ENCODE measurements around the gene SEMA7A.

Gene SEMA7A

DNA sequence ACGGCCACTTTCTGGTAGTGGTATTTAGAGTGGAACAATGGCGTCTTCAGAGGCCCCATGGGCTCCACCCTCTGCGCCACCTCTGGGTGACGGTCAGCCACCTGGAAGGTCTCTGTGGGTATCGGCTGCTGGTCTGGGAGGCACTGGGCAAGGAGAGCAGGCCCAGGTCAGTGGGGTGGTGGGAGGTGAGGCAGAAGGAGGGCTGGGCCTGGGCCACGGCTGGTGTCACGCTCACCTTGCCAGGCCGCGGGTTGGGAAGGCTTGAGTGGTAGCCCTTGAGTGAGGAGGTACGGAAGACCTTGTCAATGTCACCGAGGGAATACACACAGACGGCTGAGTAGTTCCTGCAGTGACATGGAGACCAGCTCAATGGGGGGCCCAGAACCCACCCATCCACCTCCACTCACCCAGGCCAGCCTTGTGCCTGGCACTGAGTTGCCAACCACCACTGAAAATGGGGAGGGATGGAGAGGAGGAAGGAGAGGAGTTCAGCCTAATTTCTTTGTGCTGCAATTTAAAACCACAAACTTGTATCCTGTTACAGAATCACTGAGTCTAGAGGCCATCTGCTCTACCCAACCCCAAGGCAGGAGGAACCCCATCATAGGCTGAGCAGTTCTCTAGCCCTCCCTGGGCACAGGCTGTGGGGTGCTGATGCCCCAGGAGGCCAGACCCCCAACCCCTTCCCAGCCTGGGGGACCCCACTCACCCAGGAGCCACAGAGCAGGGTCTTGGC, 19.0 kb downstream of the SEMA7A start:
- no peak for DNase-seq

DNA sequence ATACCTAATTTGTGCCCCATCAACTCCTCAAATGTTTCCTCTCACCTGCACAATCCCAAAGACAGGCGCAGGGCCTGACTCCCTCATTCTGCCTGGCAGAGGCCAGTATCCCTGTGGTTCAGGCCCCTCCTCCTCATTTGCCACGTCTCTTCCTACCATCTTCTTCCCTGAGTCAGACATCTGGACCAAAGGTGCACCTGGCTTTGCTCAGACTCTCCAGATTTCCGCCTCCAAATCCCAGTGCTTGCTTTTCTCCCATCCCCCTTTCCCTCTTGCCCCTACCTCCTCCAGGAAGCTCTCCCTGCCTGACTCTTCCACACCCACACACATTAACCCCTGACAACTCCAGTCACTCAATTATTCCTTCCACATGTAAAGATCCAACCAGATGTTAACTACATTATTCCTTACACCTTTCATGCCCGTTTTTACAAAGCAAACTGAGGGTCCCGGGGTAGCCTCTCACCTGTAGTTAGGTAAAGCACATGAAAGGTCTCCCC, 19.6 kb downstream of the SEMA7A start:
- DNase-seq: no peak

DNA sequence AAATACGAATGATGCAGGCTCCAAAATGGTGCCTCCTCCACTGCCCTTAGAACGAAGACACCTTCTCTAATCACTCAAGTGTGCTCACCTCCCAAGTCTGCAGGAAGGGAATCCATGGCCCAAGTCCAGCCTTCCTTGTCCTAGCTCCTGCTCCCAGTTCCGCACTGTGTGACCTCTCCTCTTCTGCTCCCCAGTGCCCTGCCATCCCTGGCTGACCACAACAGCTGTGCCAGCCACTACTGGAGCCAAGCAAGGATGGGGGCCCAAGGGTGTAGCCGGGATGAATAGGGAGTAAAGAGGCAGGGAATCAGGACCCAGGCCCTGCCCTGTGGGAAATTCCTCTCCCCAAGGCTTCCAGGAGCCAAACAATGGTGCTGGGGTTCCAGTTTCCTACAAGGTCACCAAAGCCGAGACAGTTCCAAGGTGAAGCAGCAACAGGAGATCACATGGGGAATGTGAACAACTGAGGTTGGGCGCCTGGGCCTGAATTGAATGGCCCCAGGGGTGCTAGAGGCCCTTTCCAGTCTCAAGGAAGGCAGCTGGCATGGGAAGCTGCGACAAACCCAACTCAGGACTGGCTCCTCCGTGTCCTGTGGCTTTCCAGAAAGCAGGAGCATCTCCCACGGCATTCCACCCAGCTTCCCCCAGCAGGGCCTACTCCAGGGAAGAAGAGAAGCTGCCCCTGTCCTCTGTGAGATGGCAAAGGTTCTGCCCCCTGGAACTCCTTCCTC, 20.2 kb downstream of the SEMA7A start:
- no peak for DNase-seq

DNA sequence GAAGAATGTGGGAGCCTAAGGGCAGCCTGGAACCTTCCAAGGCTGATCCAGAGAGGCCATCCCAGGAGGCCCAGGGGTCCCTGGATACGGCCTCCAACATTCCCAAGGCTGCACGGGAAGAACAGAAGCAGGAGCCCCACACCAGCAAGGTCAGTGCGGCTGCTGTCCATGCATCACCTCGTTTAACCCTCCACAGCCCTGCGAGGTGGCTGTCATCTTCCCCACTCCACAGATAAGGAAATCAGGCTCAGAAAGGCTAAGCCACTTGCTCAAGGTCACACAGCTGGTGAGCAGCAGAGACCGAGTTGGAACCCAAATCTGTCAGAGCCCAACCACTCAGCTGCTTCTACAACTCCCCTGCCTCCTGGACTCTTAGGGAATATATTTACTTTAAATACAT, 21.6 kb downstream of the SEMA7A start:
- no peak for DNase-seq

DNA sequence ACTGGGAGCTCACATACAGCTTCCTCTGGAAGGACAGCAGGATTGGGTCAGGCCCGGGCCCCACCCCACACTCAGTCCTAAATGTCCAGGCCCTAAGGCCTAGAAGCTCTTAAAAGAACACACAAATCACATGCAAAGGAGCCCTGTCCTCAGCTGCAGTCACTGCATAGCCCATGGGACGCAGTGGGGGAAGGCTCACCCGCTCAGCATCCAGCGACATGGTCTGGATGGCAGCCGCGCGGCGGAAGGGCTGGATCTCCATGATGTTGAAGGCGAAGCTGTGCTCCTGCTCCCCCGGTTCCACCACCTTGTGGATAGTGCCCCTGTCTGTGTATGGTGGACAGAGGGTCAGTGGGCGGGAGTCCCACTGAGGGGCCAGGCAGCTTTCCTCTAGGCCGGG, 22.1 kb downstream of the SEMA7A start:
- no peak for DNase-seq

DNA sequence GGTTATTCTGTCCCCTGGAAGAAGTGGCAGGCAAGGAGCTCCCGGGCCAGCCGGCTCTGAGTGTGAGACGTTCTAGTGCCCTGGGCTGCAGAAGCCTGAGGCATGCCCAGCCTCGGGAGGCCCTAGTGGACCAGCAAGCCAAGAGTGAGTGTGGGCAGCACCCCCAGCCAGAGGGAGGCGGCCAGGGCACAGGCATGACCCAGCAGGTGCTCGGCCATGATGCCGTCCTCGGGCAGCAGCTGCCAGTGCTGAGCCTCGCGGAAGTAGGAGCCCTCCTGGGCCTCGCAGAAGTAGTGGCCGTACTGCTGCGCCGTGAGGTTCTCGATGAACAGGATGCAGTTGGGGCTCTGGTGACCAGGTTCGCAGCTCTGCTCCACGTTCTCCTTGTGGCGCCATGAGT, 23.3 kb downstream of the SEMA7A start:
- DNase-seq: no peak

DNA sequence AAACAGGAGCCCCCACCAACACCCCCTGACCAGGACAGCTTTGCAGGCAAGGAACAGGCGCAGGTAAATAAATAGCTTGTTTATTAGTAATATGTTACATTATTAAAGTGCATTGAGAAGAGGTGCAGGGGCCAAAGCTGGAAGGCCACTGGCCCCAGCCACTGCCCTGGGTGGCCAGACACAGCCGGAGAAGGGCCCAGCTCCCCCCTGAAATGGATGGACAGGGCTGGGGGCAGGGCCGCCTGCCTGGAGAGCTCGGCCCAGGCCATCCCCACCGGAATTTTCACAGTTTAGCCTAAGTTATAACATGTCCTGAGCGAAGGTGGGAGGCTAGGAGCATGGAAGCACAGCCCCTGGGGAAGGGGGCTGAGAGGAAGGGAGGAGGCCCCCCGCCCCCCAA, 24.5 kb downstream of the SEMA7A start:
- no peak for DNase-seq

DNA sequence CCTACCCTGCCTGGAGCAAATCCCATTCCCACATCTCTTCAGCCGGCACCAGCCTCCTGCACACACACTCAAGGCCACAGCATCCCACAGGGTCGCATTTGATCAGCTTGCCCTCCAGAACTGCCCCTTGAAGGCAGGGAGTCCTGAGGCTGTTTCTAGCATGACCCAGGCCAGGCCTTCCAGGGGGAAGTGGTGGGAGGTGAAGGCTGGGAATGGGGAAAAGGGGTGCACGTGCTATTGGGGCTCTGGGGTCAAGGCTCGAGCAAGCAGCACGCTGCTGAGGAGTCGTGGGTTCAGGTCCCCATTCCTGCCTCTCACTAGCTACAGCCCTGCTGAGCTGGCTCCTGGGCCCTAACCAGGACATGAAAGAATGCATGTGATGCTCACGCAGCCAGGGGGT, 24.9 kb downstream of the SEMA7A start:
- DNase-seq: no peak

DNA sequence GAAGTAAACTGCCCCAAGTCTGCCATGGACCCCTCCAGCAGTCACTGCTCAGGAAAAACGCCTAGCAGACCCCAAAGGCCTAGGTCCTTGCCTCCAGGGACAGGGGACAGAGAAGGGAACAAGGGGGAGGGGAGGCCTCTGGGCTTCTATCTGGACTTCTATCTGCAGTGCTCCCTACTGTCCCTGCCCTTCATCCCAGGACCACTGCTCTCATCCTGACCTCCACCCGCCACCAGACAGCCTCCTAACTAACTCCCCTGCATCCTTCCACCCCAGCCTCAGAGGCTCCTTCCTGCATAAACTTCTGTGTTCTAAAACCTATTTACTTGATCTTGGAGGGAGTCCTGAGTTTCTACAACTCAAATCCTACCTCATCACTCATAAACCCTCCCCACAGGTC, 25.4 kb downstream of the SEMA7A start:
- no peak for DNase-seq

DNA sequence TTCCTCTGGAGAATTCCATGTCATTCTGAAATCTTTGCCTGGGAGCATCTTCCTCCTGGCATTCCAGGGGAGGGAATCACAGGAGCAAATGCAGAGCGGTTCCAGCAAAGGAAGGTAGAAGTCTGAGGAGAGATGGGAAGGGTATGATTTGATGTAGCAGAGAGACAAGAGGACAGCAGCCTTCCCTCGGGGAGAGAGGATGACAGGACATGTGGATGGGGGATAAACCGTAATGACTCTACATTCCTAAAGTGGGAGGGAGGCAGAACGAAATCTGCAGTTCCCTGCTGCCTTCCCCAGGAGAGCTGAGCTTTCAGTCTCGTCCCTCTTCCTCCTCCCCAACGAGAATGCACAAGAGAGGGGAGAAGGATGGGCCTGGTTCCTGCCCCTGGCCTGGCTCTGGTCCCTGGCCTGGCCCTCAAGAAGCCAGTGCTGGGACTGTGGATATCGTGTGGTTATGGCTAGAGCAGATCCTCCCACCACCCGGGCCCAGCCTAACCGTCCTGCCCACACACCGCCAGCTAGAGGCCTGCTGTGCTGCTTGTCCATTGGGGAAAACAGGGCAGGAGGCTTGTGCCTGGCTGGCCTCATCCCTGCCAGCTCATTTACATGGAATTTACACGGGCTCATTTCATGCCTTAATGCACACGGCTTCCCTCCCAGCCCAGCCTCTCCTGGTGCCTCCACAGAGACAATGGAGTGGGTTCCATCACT, 26.6 kb downstream of the SEMA7A start:
- DNase-seq: no peak

DNA sequence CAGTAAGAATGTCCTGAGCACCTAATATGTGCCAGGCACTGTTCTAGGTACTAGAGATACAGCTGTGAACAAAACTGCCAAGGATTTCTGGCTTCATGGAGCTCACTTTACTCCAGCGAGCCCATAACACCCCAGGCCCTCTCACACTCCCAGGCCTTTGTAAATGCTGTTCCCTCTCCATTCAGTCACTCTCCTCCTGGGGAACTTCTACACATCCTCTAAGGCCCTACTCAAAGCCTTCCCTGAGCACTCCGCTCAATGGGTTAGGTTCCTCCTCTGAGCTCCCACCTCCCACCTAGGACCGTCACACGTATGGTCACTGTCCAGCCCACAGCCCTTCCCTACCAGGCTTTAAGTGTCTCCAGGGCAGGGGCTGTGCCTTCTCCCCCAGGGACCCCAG, 27.2 kb downstream of the SEMA7A start:
- no peak for DNase-seq

DNA sequence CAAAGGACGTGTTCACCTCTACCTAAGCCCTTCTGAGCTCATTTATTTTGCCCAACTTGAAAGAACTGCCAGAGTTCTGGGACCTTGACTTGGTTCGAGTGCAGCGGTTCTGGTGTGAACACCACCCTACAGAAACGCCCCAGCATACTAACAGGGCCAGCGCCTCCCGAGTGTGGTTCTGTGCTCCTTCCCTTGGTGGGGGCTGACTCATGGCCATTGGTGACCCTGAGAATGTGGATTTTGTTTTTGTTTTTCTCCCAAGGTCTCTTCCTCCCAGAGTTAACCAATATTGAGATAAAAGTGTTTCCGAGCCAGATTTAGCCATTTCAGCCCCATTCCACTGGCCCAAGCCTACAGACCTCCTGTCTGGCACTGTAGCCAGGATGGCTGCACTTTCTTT, 27.9 kb downstream of the SEMA7A start:
- DNase-seq: no peak

DNA sequence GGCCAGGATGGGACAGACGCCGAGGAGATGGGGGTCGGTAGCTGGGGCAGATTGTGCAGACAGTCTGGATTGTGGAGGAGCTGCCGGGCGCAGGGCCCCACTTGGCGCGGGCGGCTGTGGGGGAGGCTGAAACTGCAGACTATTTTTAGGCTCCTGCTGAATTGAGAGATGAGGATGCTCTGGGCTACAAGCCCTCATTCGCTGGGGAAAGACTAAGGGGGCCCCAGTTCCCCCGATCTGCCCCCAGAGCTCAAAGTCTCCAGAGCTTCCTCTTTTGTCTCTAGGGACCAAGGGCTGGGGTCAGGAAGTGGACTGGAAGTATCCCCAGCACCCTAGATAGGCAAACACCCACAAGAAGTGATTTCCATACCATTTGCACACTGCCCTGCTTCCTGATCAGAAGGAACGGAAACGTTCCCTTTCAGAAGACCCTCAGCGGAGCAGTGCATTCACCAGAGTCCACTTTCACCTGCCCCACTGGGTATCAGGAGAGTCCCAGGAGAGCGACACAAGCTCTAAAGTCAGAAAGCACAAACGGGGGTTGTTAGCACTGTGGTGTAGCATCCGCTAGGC, 29.7 kb downstream of the SEMA7A start:
- DNase-seq: no peak

DNA sequence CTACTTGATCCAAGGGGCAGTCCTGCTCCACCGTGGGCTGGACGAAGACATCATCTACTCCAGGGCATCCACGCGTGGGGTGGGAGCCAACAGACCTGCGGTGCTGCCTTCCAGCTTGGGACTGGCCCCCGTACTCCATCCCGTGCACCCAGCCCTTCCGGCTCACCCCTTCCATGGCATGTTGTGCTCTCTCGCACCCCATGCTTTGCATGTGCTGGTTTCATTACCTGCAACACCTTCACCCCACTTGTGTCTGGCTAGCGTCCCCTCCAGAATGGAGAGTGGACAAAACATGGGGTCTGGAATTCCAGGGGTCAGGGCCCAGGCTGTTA, 30.2 kb downstream of the SEMA7A start:
- no peak for DNase-seq

DNA sequence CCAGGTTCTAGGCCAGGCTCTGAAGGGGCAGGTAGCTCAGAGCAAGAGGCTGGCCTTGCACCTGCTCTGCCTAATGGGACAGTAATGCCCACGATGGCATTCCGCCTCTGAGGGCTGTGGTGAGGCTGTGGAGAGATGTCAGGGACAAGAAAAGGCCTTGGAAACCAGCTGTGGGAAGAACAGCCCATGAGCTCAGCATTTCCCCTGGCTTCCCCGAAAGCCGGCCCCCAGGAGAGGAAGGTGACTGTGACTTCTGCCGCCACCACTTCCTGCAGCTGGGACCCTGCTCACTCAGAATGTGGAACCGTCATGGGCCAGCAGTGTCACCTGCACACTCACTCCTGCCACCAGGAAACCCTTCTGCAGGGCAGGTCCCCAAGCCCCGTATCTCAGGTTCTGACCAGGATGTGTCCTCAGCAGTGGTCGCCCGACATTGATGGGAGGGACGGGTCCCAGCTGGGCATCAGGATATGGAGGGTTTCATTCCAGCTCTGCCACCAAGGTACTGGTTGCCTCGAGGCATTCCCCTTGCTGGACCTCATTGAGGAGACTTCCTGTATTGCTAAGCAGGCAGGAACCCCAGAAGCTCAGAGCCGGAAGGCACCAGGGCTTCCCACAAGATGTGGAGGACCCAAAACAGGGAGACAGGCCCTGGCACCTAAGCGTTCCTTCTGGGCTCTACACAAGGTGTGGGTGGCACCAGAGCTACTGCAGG, 30.7 kb downstream of the SEMA7A start:
- DNase-seq: no peak

DNA sequence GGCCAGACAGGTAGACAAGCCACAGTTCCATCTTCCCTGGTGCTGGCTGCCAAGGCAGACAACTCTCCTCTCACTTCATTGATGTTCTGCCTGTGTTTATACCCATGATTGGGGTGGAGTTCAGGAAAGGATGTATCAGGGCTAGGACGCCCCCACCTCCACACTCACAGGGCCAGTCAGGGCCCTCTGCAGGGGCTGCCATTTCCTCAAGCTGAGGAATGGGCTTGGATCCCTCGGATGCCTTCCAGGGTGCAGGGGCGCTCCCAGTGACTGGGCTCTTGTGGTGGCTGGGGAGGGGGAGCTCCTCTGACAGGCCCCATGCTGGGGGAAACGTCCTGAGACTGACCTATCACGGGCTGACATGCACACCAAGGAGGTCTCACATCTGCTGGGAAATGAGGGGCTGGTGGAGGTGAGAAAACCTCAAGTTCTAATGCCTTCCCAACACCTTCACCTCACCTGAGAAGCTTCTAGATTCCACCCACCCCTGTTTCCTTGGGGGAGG, 31.4 kb downstream of the SEMA7A start:
- DNase-seq: no peak

DNA sequence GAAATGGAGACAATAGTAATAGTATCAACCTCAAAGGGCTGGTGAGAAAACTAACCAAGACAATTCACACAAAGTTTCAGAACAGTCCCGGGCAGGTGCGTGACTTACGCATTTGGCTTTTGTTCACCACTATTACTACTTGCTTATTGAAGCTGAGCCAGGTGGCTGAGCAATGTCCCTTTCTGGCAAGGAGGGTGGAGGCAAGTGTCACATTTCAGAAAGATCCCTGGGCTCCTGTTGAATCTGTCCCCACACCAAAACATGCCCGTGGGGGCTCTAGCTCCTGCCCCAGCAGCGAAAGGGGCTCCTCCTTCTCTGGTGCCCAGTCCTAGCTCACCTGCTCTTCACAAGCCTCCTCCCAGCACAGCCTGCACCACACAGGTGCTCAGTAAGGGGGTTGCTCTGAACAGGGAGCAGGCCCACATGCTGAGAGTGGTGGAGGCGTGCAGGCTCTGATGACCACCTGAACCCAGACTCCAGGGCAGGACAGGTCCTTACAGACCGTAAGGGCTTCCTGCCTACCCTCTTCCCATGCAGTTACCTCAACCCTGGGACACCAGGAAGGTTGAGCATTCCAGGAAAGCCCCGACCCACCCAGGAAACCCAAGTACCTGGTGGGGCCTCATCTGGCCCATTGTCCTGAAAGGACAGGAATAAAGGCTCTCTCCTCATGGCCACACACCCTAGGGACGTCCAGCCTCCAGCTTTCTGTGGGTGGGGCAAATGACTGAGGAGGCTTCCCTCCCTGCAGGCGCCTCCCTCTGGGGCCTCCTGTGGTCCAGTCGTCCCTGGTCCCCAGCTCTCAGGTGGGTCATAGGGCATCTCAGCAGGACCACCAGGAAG, 32.6 kb downstream of the SEMA7A start:
- DNase-seq: no peak

DNA sequence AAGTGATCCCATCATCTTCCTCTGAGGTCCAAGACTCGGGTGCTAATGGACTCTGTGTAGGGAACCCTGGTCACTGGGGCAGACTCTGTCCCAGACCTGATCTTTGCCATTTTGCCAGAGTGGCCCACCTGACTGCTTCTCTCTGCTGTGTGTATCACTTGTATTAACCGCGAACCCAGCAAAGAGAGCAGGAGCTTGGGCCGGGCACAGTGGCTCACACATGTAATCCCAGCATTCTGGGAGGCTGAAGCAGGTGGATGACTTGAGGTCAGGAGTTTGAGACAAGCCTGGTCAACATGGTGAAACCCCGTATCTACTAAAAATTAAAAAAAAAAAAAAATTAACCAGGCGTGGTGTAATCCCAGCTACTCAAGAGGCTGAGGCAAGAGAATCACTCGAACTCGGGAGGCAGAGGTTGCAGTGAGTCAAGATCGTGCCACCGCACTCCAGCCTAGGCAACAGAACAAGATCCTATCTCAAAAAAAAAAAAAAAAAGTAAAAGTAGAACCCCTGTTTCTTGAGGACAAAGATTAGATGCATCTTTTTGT, 33.4 kb downstream of the SEMA7A start:
- no peak for DNase-seq

DNA sequence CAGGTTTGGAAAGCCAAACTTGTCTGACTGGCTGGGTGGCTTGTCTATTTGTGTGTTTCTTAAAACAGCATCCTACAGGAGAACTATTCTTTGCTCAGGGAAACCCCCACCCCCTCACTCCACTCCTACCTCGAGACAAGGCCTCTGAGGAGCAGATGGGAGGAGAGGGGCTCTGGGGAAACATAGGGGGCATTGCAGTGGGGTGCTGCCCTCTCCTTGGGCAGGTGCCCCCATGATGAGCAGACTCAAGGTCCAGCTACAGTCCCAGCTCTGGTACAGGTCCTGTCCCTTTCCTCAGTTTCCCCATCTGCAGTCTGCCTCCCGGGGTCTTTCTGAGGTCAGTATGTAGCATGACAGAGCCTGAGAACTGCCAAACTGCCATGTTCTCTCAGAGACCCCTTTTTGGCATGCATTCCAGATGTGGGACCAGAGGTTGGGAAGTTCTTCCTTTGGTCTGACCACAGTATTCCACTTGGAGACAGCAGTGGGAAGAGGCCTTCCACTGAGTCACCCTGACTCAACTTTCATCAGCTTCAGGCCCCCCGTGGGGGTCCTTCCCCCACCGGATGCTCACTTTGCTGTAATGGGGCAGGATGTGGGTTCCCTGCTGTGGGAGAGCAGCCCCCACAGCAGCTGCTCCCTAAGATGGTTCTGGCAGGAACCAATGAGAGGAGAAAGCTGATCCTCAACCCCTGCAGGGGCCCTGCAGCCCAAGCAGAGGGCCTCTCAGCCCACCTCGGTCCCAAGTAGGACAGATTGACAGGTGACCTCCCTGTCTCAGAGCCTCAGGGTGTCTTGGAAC, 34.0 kb downstream of the SEMA7A start:
- DNase-seq: no peak

DNA sequence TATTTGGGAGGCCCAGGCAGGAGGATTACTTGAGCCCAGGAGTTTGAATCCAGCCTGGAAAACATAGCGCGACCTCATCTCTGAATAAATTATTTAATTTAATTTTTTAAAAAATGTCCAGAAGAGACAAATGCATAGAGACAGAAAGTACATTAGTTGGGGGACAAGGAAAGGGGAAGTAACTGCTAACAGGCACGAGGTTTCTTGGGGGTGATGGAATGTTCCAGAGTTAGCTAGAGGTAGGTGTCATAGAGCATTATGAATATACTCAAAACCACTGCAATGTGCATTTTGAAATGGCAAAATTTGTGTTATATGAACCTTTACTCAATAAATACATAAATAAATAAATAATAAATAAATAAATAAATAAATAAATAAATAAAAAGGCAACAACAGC, 34.7 kb downstream of the SEMA7A start:
- no peak for DNase-seq

DNA sequence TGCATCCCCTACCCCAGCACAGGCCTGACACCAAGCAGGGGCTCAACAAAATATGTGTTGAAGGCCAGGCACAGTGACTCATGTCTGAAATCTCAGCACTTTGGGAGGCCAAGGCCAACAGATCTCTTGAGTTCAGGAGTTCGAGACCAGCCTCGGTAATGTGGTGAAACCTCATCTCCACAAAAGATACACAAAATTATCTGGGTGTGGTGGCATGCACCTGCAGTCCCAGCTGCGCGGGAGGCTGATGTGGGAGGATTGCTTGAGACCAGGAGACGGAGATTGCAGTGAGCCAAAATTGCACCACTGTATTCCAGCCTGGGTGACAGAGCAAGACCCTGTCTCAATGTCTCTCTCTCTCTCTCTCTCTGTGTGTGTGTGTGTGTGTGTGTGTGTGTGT, 35.6 kb downstream of the SEMA7A start:
- no peak for DNase-seq

Measured in NCI-H1417 treated with DMSO at 0.1 percent for 48 hours (cell line).